NCI-H1694 (cell line): ENCODE data around the gene BCOR.

Experiments
- DNase-seq: peaks from one replicate; lab custom pipeline; 2025; lab: John Stamatoyannopoulos, UW

The BCOR gene

DNA sequence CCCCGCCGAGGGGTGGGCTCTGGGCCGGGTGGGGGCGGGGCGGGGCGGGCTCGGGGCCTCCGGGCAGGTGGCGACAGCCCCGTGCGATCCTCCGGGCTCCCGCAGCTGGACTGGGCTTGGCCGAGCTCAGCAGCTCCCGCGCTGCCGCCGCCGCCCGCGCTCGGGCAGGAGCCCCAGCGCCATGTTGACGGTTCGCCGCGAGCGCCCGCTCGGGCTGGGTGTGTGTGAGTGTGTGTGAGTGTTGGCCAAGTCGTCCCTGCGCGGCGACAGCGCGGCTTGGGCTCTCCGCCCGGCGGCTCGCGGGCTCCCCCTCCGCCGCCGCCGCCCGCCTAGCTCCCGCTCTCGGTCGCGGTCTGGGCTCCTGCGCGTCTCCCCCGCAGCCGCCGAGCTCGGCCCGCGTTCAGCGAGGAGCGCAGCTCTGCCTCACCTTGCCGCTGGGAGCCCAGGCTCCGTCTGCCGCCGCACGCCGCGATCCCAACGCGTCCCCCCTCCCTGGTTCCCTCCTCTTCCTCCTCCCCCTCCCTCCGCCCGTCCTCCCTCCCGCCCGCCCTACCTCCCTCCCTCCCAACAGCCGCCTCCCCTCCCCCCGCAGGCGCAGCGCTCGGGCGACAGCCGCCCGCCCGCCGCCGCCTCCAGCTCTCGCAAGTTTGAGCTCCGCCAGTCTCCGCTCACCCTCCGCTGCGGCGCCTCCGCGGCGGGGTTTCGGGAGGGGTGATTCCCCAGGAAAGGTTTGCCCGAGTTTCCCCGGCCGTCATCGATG is at the start of gene BCOR:
BCOR (minus strand) TSS at position 455 of the 760 bp plus-strand sequence. CDS start 20,029 bp downstream, outside the sequence.
- DNase-seq, result peak; percentile 26

GRCh38 chrX:40147126-40147952 is 49.6 kb upstream of the BCOR start:
- no peak for DNase-seq

GRCh38 chrX:40146262-40147125 is 48.7 kb upstream of the BCOR start:
- peak; percentile 9 for DNase-seq

DNA sequence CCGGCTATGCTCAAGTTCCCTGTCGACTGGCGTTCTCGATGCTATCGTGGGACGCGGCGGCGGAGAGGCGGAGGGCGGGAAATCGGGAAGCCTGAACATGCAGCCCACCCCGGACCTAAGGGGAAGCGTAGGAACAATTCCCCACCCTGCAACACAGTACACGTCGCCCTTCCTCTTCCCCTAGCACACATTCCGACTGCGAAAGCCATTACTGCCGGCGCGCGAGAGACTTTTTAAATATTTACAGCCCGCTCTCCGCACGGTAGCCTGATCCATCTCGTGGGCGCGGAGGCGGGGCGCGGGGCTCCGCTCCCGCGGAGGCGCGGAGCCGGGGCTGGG is 48.1 kb upstream of the BCOR start:
- DNase-seq, result no peak

DNA sequence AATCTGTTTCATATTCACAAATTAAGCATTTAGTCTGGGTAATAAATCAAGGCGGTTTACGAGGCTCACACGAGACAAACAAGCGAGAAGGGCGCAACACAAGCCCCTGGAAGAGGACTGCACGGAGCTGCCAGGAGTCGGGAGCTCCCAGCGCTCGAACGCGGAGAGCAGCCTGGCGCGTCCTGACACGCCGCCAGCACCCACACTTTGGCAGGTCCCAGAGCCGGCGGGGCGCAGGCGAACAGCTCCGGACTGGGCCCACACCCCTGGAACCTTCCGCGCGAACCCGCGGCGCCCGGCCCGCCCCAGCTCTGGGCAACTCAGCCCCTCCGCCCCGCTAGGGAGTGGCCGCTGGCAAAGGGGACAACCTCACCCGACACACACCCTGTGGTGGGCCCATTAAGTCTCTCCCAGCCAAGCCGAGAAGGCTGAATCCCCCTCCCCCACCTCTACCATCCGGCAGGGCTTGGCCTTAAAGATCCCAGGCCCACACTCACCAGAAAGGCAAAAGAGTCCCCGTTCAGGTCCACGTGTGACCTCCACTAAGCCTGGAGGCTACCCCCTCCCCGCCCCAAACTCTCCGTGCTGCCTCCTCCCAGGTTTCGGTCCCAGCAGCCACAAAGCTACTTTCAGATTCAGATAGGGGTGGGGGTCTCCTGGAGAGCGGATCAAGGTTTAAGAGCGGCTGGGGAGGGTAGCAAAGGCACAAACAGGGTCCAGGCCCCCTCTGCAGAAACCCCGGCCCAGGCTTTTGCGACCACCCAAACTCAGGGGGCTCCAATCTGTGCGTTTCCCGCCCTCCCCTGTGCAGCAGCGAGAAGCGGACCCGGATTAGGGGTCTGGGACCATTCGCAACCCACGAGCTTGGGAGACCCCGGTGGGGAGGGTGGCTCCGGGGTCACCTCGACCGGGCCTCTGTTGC is 47.5 kb upstream of the BCOR start:
- DNase-seq, result peak; percentile 16

GRCh38 chrX:40144576-40144975 is 46.8 kb upstream of the BCOR start:
- no peak for DNase-seq

- no peak for DNase-seq
These were observed 46.2 kb upstream of the BCOR start for GRCh38 chrX:40143987-40144386.

DNA sequence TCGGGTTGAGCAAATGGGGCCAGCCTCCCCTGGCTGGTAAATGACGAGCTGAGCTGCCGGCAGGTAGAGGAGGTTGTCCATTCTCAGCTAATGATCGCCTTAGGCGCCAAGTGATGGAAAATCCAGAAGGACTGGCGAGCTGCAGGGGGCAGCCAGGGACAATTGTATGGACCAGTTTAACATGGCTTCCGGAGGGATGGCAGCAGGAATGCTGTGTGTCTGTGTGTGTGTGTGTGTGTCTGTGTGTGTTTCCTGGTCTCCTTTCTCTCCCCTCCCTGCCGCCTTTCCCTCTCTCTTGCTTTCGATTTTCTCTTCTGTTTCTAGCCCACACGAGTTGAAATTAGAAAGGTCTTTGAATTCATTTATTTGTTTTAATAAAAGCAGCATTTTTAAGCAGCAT is 45.2 kb upstream of the BCOR start:
- no peak for DNase-seq

GRCh38 chrX:40142417-40142816 is 44.7 kb upstream of the BCOR start:
- DNase-seq, result no peak

- no peak for DNase-seq
These were observed 43.1 kb upstream of the BCOR start for GRCh38 chrX:40140706-40141499.

GRCh38 chrX:40132751-40133150 is 35.0 kb upstream of the BCOR start:
- DNase-seq, result no peak

GRCh38 chrX:40131654-40132337 is 34.0 kb upstream of the BCOR start:
- DNase-seq, result no peak

- DNase-seq, result no peak
These were observed 32.4 kb upstream of the BCOR start for GRCh38 chrX:40130207-40130606.

- peak; percentile 4 for DNase-seq
These were observed 29.3 kb upstream of the BCOR start for GRCh38 chrX:40127052-40127451.

DNA sequence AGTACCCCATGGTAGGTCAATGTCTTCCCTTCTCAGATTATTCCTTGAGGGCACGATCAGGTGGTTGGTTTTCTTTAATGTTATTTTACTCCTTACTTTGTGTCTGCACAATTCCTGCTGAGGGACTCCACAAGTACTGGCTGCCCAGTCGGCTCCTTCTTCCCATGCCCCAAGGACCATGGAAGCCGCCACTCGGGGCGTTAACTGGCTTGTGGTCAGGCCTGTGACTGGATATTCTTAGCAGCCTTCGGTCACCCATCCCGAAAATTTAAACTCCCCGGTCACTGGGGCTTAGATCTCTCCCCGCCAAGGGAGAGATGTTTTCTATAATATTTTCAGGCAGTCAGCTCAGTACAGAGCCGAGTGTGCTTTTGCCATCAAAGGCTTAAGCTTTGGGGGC is 24.7 kb upstream of the BCOR start:
- no peak for DNase-seq

DNA sequence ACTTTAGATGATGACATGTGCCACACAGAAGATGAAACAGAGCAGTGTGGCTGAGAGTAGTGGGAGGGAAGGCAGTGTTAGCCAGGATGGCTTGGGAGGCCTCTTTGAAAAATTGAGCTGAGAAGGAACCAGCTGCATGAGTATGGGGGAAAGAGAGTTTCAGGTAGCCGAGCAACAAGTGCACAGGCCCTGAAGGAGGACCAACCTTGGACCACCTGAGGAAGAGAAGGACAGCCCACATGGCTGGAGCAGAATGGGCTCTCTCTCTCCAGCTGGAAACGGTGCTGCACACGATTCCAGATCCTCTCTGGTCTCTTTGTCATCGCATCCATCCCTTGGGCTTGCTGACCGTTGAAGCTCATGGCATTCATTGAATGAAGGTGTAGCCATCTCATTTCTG is 23.9 kb upstream of the BCOR start:
- DNase-seq, result no peak

GRCh38 chrX:40120838-40121580 is 23.3 kb upstream of the BCOR start:
- no peak for DNase-seq

- DNase-seq, result no peak
These were observed 20.0 kb upstream of the BCOR start for GRCh38 chrX:40117715-40118285.

DNA sequence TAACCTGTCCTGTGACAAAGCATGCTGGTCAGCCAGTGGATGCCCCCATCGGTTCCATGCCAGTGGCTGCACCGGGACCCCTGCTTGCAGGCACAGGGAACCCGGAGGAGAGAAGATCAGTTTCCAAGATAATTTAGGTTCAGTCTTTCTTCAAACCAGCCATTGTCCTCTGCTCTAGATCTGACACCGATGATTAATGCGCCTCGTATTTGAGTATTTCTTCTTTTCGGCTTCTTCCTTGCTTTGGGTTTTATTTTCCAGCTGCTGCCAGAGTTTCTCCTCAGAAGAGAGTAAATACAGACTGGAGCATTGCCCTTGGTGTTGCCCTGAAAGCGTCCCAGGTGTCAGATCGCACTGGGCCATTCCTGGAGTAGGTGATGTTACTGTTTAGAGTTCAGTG is 19.2 kb upstream of the BCOR start:
- no peak for DNase-seq
